PC-3 (cell line): Measurements from ENCODE around the gene LGI4. TPM values are rescaled to one million over a fixed set of nuclear protein-coding genes. Genes with fewer than 3 reads are reported as not detected.
A peak's percentile ranks its signal among the peaks of the same experiment; 100 is the strongest.

Experiments used
- ATAC-seq: fragments of 200-7000 bp; cut with Tn5 transposase; 2 replicates; pipeline ENCODE4 v1.9.1; 2020; ENCODE audit warnings: mild to moderate bottlenecking, moderate library complexity
- BruUV-seq: library from RNA; stranded (reverse); fragments of 400-500 nt; replicated peaks from 2 replicates; lab custom pipeline; 2021; lab: Mats Ljungman, UMichigan
- CTCF ChIA-PET: fragments of 300-600 bp; sonication (Branson Sonifier 250); formaldehyde crosslinking; loops from one replicate; lab custom pipeline; 2022; ENCODE audit warnings: antibody characterized with exemption; lab: Charles Lee
- POLR2A ChIA-PET: fragments of 300-600 bp; sonication (Branson Sonifier 250); formaldehyde crosslinking; loops from one replicate; lab custom pipeline; 2022; ENCODE audit warnings: antibody characterized with exemption; ENCODE audit not compliant: unreplicated experiment; lab: Charles Lee
- DNase-seq: peaks from one replicate; pipeline ENCODE4 v3.0.0-alpha.2; 2015
- H2AFZ ChIP-seq: fragments of 300-600 bp; sonication (generic); 2 replicates; pipeline ENCODE4 v1.6.0; 2016; ENCODE audit warnings: antibody characterized with exemption, low read length
- H3F3A ChIP-seq: fragments of 300-600 bp; sonication (generic); one replicate; pipeline ENCODE4 v1.6.0; 2017; ENCODE audit warnings: antibody characterized with exemption, low read length, control low read depth, mild to moderate bottlenecking; ENCODE audit not compliant: unreplicated experiment
- H3K27ac ChIP-seq: fragments of 300-600 bp; sonication (generic); 2 replicates; pipeline ENCODE4 v1.5.1; 2016; ENCODE audit warnings: mild to moderate bottlenecking, low read length
- H3K27me3 ChIP-seq: fragments of 300-600 bp; sonication (generic); 2 replicates; pipeline ENCODE4 v1.6.1; 2016; ENCODE audit warnings: low read length, mixed read lengths
- H3K36me3 ChIP-seq: fragments of 300-600 bp; sonication (generic); 2 replicates; pipeline ENCODE4 v1.6.1; 2016; ENCODE audit warnings: low read depth, mixed run types, low read length, mixed read lengths
- H3K4me1 ChIP-seq: fragments of 300-600 bp; sonication (generic); 2 replicates; pipeline ENCODE4 v1.5.1; 2016; ENCODE audit warnings: low read length; ENCODE audit not compliant: insufficient read depth
- H3K4me2 ChIP-seq: fragments of 300-600 bp; sonication (generic); 2 replicates; pipeline ENCODE4 v1.6.0; 2016; ENCODE audit warnings: low read length
- H3K4me3 ChIP-seq: fragments of 300-600 bp; sonication (generic); 2 replicates; pipeline ENCODE4 v1.5.1; 2016; ENCODE audit warnings: mild to moderate bottlenecking, low read length, mixed read lengths
- H3K79me2 ChIP-seq: fragments of 300-600 bp; sonication (generic); 2 replicates; pipeline ENCODE4 v1.6.1; 2017; ENCODE audit warnings: low read length, mixed read lengths
- H3K9ac ChIP-seq: fragments of 300-600 bp; sonication (generic); 2 replicates; pipeline ENCODE4 v1.6.0; 2016; ENCODE audit warnings: mild to moderate bottlenecking, low read length
- H3K9me2 ChIP-seq: fragments of 300-600 bp; sonication (generic); replicated peaks from 2 replicates; pipeline ENCODE4 v1.6.1; 2016; ENCODE audit warnings: mixed run types, low read length, mixed read lengths
- H3K9me3 ChIP-seq: fragments of 300-600 bp; sonication (generic); 2 replicates; pipeline ENCODE4 v1.6.1; 2016; ENCODE audit warnings: low read length, mixed read lengths
- H4K20me1 ChIP-seq: fragments of 300-600 bp; sonication (generic); 2 replicates; pipeline ENCODE4 v1.6.1; 2016; ENCODE audit warnings: low read length, mixed read lengths
- EZH2 ChIP-seq: fragments of 300-600 bp; sonication (generic); IDR thresholded peaks from one replicate; pipeline ENCODE4 v1.6.1; 2017; ENCODE audit warnings: antibody characterized with exemption, mild to moderate bottlenecking, low read length; ENCODE audit not compliant: unreplicated experiment
- EZH2phosphoT487 ChIP-seq: fragments of 300-600 bp; sonication (generic); IDR thresholded peaks from 2 replicates; pipeline ENCODE4 v1.6.1; 2018; ENCODE audit warnings: mild to moderate bottlenecking, antibody characterized with exemption, low read length, borderline replicate concordance
- intact Hi-C: fragments of 100-400 bp; cut with micrococcal nuclease; formaldehyde crosslinking; loops from 2 replicates; pipeline ENCODE4 v1.9.0; 2023
- total RNA-seq: library from RNA; depleted of rRNA; stranded (reverse); fragments of >200 nt; gene quantifications from 2 replicates; pipeline ENCODE4 v1.2.3, GENCODE V29; 2014
- TF ChIP-seq, protein P1 (sequence below): fragments of 300-600 bp; sonication (generic); conservative IDR thresholded peaks from 2 replicates; pipeline ENCODE4 v1.5.1; 2017; ENCODE audit warnings: antibody characterized with exemption, low read depth, mild to moderate bottlenecking, low read length

The LGI4 gene
- total RNA-seq, 1 experiment from 2014 or later: 0.22 TPM

GRCh38 chr19:35156673-35157014, 21.8 kb upstream of the LGI4 start:
- no peak overlapping the region for H2AFZ ChIP-seq
- peaks cover 34% of the 10 kb centered on the region for H3K79me2 ChIP-seq
- no peaks in the 10 kb centered on the region for H3K9me3 ChIP-seq
- H3F3A ChIP-seq: no peaks in the 10 kb centered on the region
- peaks cover 14% of the 10 kb centered on the region for H3K4me1 ChIP-seq
- no peak for TF ChIP-seq EZH2
- TF ChIP-seq EZH2phosphoT487: no peak
- TF ChIP-seq, protein P1, sequence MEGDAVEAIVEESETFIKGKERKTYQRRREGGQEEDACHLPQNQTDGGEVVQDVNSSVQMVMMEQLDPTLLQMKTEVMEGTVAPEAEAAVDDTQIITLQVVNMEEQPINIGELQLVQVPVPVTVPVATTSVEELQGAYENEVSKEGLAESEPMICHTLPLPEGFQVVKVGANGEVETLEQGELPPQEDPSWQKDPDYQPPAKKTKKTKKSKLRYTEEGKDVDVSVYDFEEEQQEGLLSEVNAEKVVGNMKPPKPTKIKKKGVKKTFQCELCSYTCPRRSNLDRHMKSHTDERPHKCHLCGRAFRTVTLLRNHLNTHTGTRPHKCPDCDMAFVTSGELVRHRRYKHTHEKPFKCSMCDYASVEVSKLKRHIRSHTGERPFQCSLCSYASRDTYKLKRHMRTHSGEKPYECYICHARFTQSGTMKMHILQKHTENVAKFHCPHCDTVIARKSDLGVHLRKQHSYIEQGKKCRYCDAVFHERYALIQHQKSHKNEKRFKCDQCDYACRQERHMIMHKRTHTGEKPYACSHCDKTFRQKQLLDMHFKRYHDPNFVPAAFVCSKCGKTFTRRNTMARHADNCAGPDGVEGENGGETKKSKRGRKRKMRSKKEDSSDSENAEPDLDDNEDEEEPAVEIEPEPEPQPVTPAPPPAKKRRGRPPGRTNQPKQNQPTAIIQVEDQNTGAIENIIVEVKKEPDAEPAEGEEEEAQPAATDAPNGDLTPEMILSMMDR: no peak
- peaks cover 31% of the 10 kb centered on the region for H3K36me3 ChIP-seq
- ChIA-PET POLR2A (no interaction called here), CTCF (no interaction called here)
- intact Hi-C loops: no loop called here
- DNase-seq (no peak), ATAC-seq (no peak)
- no peak overlapping the region for H3K4me3 ChIP-seq
- H3K9ac ChIP-seq: no peak overlapping the region
- BruUV-seq: no TSS peak
- no peaks in the 10 kb centered on the region for H3K27me3 ChIP-seq
- no peak overlapping the region for H3K27ac ChIP-seq
- H3K9me2 ChIP-seq: no peaks in the 10 kb centered on the region
- peaks cover 13% of the 10 kb centered on the region; the same call in 1 of the 2 replicates for H4K20me1 ChIP-seq
- peak overlapping the region; percentile 98; the same call in 1 of the 2 replicates for H3K4me2 ChIP-seq

DNA sequence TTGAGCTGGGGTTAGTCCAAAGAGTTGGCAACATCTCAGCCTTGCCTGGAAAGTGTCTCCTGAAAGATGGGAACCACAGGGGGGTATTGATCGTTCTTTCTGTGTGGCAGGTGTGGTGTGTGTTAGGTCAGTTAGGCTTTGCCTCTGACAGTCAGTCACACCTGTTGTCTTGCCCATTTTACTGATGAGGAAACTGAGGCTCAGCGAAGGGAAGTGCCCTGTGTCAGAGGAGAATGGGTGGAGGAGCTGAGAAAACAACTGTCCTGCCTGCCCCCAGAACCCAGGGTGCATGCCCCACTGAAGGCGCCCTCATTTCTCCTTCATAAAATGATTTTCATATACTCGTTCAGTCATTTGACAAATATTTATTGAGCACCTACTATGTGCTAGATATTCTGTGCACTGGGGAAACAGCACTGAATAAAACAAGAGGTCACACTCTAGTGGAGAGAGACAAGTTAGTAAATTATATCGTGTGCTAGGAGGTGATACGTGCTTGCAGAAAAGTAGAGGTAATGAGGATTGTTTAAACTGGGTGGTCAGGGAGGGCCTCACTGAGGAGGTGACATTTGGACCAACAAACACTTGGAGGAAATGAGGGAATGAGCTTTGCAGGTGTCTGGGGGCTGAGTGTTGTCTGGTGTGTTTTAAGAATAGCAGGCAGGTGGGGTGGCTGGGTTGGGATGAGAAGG, 21.3 kb upstream of the LGI4 start:
- H2AFZ ChIP-seq: no peak overlapping the region
- DNase-seq: no peak
- peaks cover 34% of the 10 kb centered on the region for H3K79me2 ChIP-seq
- intact Hi-C loops: no loop called here
- H3K36me3 ChIP-seq: peaks cover 26% of the 10 kb centered on the region
- peak overlapping the region; percentile 98 for H3K4me2 ChIP-seq
- H3K9me3 ChIP-seq: no peaks in the 10 kb centered on the region
- ChIA-PET CTCF (no interaction called here), POLR2A (no interaction called here)
- no peaks in the 10 kb centered on the region for H3K27me3 ChIP-seq
- ATAC-seq: no peak
- no peaks in the 10 kb centered on the region for H3F3A ChIP-seq
- no peaks in the 10 kb centered on the region for H3K9me2 ChIP-seq
- peaks cover 14% of the 10 kb centered on the region for H3K4me1 ChIP-seq
- no peak for TF ChIP-seq EZH2
- TF ChIP-seq, protein P1: no peak
- TF ChIP-seq EZH2phosphoT487: no peak
- BruUV-seq: TSS peak; percentile 36
- H3K9ac ChIP-seq: peak overlapping the region; percentile 88; the same call in 1 of the 2 replicates
- H3K27ac ChIP-seq: no peak overlapping the region
- peak overlapping the region; percentile 75 for H3K4me3 ChIP-seq
- H4K20me1 ChIP-seq: peaks cover 13% of the 10 kb centered on the region; the same call in 1 of the 2 replicates

GRCh38 chr19:35155441-35155840, 20.6 kb upstream of the LGI4 start:
- Histone ChIP-seq H3K79me2 (peaks cover 34% of the 10 kb centered on the region), H3K36me3 (peaks cover 19% of the 10 kb centered on the region), H3K4me3 (peak overlapping the region; percentile 75), H3K9me2 (no peaks in the 10 kb centered on the region), H3K4me2 (peak overlapping the region; percentile 98), H3K27me3 (no peaks in the 10 kb centered on the region), H3K9ac (peak overlapping the region; percentile 88), H3K4me1 (peaks cover 14% of the 10 kb centered on the region), H2AFZ (no peak overlapping the region), H3K27ac (peak overlapping the region; percentile 62), H4K20me1 (peaks cover 13% of the 10 kb centered on the region; the same call in 1 of the 2 replicates), H3K9me3 (no peaks in the 10 kb centered on the region), H3F3A (no peaks in the 10 kb centered on the region)
- TF ChIP-seq EZH2phosphoT487 (no peak), EZH2 (no peak)
- TF ChIP-seq, protein P1: no peak
- ChIA-PET POLR2A (no interaction called here), CTCF (no interaction called here)
- DNase-seq (no peak), ATAC-seq (no peak; the same call in 1 of the 2 replicates)
- no TSS peak for BruUV-seq
- intact Hi-C loops: no loop called here
